ENCODE measurements around the gene KIF6.

DNA sequence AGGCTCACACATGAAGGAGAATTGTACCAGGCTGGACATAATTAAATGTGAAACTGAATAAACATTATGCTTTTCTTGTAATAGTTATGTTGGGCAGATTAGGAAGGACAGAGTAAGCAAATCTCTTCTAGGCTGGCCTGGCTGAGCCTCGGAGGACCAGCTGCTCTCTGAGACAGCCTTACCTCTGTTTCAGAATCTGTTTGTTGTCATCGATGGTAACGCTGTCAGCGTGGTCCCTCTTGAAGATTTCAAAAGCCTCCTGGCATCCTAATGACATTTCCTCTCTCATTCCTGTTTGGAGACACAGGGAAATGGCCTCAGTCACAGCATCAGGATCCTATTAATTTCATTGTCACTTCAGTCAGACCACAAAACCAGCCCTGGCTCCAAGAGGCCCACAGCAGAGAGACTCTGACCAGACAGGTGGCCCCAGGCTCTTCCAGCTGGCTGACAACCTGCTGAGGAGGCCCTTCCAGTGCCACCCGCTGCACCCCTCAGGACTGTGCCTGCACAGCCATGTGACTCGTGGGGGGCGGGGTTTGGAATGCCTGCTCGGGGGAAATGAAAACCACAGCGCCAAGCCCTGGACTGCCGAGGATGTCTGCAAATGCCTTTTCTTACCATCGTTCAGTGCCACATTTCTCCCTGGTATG, 294.2 kb downstream of the KIF6 start:
- TF ChIP-seq, protein P1, sequence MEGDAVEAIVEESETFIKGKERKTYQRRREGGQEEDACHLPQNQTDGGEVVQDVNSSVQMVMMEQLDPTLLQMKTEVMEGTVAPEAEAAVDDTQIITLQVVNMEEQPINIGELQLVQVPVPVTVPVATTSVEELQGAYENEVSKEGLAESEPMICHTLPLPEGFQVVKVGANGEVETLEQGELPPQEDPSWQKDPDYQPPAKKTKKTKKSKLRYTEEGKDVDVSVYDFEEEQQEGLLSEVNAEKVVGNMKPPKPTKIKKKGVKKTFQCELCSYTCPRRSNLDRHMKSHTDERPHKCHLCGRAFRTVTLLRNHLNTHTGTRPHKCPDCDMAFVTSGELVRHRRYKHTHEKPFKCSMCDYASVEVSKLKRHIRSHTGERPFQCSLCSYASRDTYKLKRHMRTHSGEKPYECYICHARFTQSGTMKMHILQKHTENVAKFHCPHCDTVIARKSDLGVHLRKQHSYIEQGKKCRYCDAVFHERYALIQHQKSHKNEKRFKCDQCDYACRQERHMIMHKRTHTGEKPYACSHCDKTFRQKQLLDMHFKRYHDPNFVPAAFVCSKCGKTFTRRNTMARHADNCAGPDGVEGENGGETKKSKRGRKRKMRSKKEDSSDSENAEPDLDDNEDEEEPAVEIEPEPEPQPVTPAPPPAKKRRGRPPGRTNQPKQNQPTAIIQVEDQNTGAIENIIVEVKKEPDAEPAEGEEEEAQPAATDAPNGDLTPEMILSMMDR (conservative IDR thresholded peaks at IDR 0.05; ENCODE audit: low read length), result no peak
- TF ChIP-seq EZH2phosphoT487 (IDR thresholded peaks at IDR 0.05; ENCODE audit: borderline replicate concordance), result no peak

All from Loucy (cell line).